Erythroblast (primary cell): ENCODE data around the gene AK3.

ENCODE experiments used
- GATA1 ChIP-seq: IDR thresholded peaks from 2 replicates; pipeline ENCODE4 v1.6.1; 2011; ENCODE audit warnings: low read depth, mild to moderate bottlenecking, control low read depth, low read length, moderate library complexity
- POLR2A ChIP-seq: IDR thresholded peaks from 2 replicates; pipeline ENCODE4 v1.6.1; 2011; ENCODE audit warnings: mild to moderate bottlenecking, low read length

DNA sequence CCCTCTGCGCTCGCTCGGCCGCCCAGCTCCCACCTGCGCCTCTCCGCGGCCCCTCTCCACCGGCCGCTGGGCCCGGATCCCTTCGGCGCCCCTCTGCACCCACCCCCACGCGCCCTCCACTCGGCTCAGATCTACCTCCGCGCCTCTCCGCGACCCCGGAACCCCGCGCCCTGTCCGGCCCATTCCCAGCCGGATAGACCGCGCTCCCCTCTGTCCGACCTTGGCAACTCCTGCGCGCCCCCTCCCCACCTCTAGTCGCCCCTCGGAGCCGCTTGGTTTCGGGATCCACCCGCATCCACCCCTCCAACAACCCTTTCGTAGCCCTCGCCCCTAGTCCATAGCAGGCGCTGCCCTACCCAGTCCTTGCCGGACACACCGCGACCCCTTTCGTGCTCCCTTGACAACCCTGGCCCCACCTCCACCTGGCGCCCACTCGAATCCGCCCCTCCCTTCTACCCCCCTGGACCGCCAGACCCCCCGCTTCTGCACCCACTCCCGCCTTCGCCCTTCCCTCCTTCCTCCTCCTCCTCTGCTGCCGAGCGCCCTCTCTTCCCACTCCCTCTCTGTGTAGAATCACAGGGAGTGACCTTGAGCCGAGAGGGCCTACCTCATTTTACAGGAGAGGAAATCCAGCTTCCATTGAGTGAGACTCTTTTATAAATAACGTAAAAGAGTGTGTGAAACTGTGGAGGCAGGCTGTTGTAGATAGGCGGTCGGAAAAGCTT, 525 bp upstream of the AK3 start:
- TF ChIP-seq POLR2A (no peak), GATA1 (no peak)
